ENCODE results near the gene RAB17.

RAB17 gene

GRCh38 chr2:237567276-237568029 is 23.1 kb downstream of the RAB17 start:
- no peak overlapping the region for H3K27ac ChIP-seq
- no peak for DNase-seq (ENCODE audit: low read depth, low spot score)

GRCh38 chr2:237566401-237567235 is 23.9 kb downstream of the RAB17 start, which contains the start of gene PRLH:
Gene PRLH (plus strand): TSS chr2:237566574. CDS start chr2:237566574, 0 bp downstream.
- DNase-seq (ENCODE audit: low read depth, low spot score) = no peak
- no peak within 1 kb of the TSS for H3K27ac ChIP-seq

GRCh38 chr2:237565974-237566373 is 24.6 kb downstream of the RAB17 start:
- H3K27ac ChIP-seq = no peak overlapping the region
- DNase-seq (ENCODE audit: low read depth, low spot score) = no peak

- DNase-seq (ENCODE audit: low read depth, low spot score) = no peak
- no peak overlapping the region for H3K27ac ChIP-seq
Observed at GRCh38 chr2:237564526-237565131, 25.9 kb downstream of the RAB17 start.

- no peak for DNase-seq (ENCODE audit: low read depth, low spot score)
- no peak overlapping the region for H3K27ac ChIP-seq
Observed at GRCh38 chr2:237563816-237564215, 26.7 kb downstream of the RAB17 start.

GRCh38 chr2:237561221-237561620 is 29.3 kb downstream of the RAB17 start:
- no peak overlapping the region for H3K27ac ChIP-seq
- no peak for DNase-seq (ENCODE audit: low read depth, low spot score)

GRCh38 chr2:237558961-237559641 is 31.4 kb downstream of the RAB17 start:
- H3K27ac ChIP-seq = no peak overlapping the region
- no peak for DNase-seq (ENCODE audit: low read depth, low spot score)

- H3K27ac ChIP-seq = no peak overlapping the region
- DNase-seq (ENCODE audit: low read depth, low spot score) = no peak
Observed at GRCh38 chr2:237557633-237558015, 32.9 kb downstream of the RAB17 start.

GRCh38 chr2:237556773-237557632 is 33.5 kb downstream of the RAB17 start:
- no peak for DNase-seq (ENCODE audit: low read depth, low spot score)
- no peak overlapping the region for H3K27ac ChIP-seq

- DNase-seq (ENCODE audit: low read depth, low spot score) = no peak
Observed at GRCh38 chr2:237555560-237555959, 35.0 kb downstream of the RAB17 start.

GRCh38 chr2:237553948-237554347 is 36.6 kb downstream of the RAB17 start:
- H3K27ac ChIP-seq = no peak overlapping the region
- DNase-seq (ENCODE audit: low read depth, low spot score) = no peak

More at GRCh38 chr2:237555560-237555959, 35.0 kb downstream of the RAB17 start:
- H3K27ac ChIP-seq = no peak overlapping the region

GRCh38 chr2:237552908-237553307 is 37.6 kb downstream of the RAB17 start:
- no peak overlapping the region for H3K27ac ChIP-seq
- no peak for DNase-seq (ENCODE audit: low read depth, low spot score)

GRCh38 chr2:237551071-237551574 is 39.4 kb downstream of the RAB17 start:
- no peak overlapping the region for H3K27ac ChIP-seq
- DNase-seq (ENCODE audit: low read depth, low spot score) = no peak

- DNase-seq (ENCODE audit: low read depth, low spot score) = no peak
- no peak overlapping the region for H3K27ac ChIP-seq
Observed at GRCh38 chr2:237549643-237550415, 40.7 kb downstream of the RAB17 start.

GRCh38 chr2:237549216-237549615 is 41.3 kb downstream of the RAB17 start:
- no peak overlapping the region for H3K27ac ChIP-seq
- DNase-seq (ENCODE audit: low read depth, low spot score) = no peak

- H3K27ac ChIP-seq = no peak overlapping the region
- DNase-seq (ENCODE audit: low read depth, low spot score) = no peak
Observed at GRCh38 chr2:237547841-237548416, 42.6 kb downstream of the RAB17 start.

- H3K27ac ChIP-seq = no peak overlapping the region
- DNase-seq (ENCODE audit: low read depth, low spot score) = no peak
Observed at GRCh38 chr2:237546876-237547395, 43.6 kb downstream of the RAB17 start.
